CD4-positive, alpha-beta T cell treated with Interferon alpha-2 for 1 hour (primary cell): ENCODE data around the gene GATA6.
A peak's percentile ranks its signal among the peaks of the same experiment; 100 is the strongest.

ENCODE experiments used
- DNase-seq, 2 donors: peaks; one replicate each; pipeline ENCODE4 v3.0.0-alpha.2; 2020 to 2022

The GATA6 gene

DNA sequence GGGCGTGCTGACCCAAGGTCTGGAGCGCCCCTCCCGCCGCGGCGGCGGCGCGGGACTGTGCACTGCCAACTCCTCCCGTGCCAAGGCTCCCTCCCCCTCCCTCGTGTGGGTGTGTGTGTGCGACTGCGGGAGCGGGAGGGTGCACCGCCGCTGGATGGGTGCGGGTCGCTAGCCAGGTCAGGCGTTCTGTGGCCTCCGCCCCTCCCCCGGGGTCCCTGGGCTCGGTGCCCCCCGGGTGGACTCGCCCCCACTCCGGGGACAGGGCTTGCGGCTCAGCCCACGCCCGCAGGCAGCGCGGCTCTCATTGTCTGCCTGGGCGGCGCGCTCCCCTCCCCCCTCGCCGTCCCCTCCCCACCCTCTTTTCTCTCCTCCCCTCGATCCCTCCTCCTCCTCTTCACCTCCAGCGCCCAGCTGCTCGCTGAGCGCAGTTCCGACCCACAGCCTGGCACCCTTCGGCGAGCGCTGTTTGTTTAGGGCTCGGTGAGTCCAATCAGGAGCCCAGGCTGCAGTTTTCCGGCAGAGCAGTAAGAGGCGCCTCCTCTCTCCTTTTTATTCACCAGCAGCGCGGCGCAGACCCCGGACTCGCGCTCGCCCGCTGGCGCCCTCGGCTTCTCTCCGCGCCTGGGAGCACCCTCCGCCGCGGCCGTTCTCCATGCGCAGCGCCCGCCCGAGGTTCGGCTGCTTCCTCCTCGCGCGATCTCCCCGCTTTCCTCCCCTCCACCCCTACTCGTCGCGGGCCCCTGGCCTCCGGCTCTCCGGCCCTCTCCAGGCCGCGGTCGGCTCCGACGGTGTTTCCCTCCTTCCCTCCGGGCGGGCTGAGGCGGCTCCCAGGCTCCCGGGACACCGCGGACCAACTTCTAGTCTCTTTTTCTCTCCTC lies at the start of gene GATA6:
Gene GATA6 (plus strand): TSS at position 579 of the 878 bp plus-strand sequence. CDS start 1,556 bp downstream, outside the sequence.
- DNase-seq = peak; percentile 28 to 58

DNA sequence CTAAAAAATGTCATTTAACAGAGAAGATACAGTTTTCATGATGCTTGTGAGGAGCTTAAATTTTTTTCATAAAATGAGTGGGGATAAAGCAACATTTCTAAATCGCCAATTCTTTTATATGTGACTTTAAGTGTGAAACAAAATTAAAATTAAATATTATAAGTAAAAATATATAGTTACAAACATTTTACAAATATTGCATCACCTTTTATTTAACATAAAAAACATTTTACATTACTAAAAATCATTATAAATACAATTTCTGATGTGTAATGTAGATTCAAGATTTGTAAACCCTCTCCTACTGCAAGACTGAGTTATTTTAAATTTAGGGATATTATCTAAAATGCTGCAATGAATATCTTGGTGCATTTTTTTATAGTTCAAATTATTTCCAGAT lies 44.4 kb upstream of the GATA6 start:
- DNase-seq = no peak

DNA sequence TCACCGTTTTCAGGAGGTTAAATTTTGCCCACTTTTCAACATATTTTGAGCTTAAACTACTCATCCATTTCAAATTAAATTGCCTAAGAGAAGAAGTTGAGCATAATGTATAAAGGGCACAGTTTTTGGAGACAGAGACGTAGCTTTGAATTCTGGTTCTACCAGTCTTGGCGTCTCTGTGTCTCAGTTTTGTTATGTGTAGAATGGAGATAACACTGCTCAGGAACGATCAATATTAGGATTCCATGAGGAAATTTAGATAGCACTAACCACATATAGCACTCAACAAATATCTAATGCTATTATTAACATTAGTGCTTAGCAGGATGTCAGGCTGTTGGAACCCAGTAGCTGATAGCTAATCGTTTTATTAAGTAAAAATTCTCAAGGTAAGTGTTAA lies 40.4 kb upstream of the GATA6 start:
- DNase-seq = no peak

DNA sequence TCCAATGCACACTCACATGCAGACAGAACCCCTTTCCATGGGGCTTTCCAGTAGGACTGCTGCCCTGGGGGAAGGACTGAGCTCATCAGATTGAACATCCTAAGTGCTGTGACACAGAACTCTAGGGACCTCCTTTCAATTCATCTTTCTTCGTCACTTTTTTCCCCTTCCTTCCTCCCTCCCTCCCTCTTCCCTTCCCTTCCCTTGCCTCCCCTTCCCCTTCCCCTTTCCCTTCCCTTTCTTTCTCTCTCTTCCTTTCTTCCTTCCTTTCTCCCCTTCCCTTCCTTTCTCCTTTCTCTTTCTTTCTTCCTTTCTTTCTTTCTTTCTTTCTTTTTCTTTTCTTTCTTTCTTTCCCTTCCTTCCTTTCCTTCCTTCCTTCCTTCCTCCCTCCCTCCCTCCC lies 39.6 kb upstream of the GATA6 start:
- no peak for DNase-seq

DNA sequence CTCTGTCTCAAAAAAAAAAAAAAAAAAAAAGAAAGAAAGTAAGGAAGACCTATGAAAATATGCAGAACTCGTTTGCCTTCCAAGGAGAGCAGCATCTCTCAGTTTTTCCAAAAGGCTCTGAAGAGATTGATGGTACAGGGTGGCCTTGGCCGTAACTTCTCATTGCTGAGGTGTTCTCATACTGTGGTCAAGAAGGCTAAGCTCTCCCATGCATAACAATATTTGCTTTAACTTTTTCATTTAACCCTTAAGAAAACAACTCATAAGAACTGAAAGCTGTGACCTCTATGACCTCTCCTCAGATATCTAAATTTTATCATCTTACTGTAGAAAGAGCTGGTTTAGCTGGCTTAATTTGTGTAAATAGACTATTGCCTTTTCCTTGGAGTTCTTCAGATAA lies 37.1 kb upstream of the GATA6 start:
- DNase-seq = no peak

DNA sequence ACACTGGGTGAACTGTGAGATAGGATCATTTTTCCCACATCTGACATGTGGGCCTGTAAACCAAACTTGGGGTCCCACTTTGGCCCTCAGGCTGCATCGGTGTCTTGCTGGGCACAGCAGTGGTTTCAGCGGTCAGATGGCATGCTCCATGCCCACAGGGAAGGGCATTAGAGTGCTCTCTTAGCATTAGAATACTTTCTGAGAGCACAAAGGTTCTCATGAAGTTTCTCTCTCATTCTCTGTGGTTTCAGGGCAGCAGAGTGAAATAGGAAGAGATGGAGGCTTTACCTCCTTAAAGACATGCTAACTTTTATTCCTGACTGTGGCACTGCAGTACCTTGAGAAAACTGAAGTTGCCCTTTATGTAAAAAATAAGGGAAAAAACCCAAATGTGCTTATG lies 36.6 kb upstream of the GATA6 start:
- no peak for DNase-seq

DNA sequence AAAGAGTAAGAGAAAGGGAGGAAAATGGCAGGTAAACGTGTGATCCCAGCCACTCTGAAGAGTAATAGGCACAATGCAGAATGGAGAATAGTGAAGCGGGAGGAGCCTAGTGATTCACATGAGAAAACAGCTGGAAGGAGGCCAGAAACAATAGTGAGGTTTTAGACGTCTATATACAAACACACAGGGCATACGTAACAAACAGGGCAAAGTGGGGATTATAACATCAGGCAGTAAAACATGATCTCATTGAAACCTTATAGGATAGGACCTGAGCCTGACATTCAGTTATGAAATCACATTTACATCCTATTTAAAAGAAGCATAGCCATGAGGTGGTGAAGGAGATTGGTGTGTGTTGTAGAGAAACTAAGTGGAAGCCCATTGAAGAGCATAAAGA lies 33.0 kb upstream of the GATA6 start:
- DNase-seq = no peak

DNA sequence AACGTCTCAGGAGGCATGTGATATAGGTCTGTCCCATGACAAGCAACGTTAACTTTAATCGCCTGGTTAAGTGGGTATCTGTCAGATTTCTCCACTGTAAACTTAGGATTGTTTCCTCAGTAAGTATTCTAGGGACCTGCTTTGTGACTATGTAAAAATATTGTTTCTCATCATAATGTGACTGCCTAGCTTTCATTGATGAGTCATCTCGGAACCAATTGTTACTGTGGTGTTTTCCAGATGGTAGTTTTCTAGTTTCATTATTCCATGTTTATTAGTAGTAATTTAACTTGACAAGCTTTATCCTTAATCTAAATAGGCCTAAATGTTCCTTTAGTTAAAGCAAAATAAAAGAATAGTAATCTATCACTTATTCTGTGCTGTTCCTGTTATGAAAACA lies 28.2 kb upstream of the GATA6 start:
- no peak for DNase-seq

DNA sequence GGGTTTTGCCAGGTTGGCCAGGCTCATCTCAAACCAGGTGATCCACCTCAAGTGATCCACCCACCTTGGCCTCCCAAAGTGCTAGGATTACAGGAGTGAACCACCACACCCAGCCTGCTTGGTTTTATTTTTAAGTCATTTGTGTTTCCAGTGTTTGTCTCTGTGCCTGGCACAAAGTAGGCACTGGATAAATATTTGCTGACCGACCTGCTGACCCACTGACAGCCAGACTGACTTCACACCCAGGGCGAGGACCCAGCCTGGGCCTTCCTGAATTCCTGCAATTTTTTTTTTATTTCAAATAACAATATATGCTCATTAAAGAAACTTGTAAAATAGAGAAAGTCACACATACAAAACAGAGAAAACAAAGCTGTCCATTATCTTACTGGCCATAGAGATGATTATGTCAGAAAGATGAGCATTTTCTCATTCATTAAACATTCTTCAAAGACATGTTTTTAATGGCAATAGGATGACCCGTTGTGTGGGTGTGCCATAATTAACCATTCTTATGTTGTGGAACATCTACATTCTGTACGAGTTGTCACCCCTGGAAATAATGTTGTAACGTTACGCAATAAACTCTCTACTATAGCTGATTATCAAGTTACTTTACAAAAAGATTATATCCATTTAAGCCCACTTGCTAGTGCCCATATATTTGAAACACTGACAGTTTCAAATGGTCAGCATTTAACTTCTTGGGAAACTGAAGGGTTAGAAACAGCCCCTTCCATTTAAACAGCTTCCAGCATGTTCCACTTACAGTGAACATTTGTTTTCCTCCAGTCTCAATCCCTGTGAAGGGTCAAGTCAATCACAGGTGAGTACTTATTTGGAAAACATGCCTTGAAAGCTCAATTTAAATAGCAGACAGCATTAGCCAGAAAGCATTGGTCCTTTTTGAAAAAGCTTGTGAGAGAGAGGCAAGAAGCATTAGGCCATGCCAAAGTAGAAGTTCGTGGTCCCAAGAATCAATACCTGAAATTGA lies 25.7 kb upstream of the GATA6 start:
- DNase-seq = no peak

DNA sequence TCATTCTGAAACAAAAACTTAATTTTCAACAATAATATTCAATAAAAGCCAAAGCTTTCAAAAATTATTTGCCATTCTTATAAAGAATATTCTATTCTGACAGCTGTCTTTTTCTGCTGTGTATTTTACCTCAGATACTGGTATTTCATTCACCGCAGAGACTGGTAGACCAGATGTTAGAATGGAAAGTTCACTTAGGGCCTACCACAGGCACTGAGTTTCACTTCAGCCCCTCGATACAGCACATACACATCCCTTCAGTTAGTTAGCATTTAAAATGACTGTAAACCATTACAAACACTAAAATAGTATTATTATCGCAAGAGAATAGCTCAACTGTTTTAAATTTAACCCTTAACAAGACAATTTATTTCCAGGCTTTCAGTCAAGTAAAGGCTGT lies 24.2 kb upstream of the GATA6 start:
- no peak for DNase-seq

DNA sequence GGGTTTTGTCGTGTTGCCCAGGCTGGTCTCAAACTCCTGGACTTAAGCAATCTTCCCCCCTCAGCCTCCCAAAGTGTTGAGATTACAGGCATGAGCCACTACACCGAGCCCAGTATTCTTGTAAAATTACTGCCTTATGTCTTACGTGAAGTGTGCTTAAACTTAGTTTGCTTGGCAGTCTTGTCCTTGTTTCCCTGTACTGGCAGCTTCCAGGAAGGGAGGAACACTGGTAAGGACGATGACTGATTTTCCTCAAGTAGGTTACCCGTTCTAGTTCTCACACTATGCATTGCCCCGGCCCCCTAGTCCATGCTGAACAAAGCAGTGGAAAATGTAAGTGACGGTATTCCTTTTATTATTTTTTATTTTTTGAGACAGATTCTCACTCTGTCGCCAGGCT lies 19.7 kb upstream of the GATA6 start:
- DNase-seq = no peak

DNA sequence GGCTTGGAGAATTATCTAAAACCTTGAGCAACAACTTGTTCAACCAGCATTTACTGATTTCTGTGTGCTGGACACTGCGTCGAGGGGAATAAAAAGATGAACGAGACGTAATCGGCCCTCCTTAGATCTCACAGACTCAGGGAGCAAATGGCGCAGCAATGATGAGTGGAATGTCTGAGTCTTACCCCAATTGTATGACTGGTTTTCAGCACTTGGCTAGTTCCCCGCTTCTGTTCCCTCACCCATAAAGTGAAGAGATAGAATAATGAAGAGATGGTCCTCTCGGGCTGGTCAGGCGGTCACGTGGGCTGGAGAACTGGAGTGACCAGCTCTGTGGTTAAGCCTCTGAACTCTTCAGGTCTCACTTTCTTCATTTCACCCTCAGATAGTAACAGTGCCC lies 17.3 kb upstream of the GATA6 start:
- no peak for DNase-seq

DNA sequence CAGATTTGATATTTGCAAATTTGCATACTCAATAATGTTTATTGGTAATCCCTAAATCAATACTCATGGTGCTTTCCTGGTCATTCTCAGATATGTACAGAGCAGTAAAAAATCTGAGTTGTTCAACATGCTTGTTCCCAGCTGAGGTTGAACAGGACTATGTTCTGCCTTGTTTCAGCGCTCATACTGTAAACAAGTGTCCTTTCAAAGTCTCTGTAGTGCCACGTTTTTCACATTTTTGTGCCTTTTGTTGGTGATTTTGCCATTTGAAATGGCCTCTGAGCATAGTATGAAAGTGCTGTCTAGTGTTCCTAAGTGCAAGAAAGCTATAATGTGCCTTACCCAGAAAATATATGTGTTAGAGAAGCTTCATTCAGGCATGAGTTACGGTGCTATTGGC lies 16.0 kb upstream of the GATA6 start:
- no peak for DNase-seq

DNA sequence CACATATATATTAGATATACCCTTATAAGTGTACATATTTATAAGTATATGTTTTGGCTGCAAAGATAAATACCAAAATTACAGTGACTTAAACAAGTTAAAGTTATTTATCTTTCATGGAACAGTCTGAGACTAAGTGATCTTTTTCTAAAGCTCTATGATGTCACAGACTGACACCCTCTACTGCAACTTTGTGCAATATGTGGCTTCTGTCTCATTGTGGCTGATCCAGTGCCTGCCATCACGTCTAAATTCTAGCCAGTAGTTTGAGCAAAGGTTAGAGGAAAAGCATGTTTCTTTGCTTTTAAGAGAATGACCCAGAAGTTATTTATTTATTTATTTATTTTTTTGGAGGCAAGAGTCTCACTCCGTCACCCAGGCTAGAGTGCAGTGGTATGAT lies 13.8 kb upstream of the GATA6 start:
- no peak for DNase-seq

DNA sequence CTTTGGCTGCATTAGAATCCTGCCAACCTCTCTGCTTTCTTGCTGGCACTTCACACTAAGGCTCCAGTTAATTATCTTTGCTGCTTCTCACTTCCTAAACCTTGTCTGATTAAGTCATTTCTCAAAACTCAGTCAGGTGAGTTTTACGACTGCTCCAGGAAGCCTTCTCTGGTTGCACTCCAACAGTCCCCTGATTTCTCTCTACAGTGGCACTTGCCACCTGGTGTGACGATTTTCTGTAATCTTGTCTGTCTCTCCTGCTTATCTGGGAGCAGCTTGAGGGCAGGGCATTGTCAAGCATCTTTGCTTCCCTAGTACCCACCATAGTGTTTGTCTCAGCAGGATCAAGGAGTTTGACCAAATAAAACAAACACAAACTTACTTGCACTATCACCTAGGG lies 10.4 kb upstream of the GATA6 start:
- DNase-seq = no peak

DNA sequence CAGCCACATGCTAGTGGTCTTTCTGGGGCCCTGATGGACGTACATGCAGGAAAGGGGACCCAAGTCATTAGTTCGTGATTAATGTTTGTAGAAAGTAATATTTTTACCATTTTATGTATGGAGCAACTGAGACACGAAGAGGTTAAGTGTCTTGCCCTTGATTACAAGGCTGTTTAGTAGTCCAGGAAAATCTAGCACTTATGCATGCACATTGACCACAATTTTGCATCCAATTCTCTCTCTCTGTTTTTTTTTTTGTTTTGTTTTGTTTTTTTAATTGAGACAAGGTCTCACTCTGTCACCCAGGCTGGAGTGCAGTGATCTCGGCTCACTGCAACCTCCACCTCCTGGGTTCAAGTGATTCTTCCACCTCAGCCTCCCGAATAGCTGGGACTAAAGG lies 8.3 kb upstream of the GATA6 start:
- DNase-seq = no peak

DNA sequence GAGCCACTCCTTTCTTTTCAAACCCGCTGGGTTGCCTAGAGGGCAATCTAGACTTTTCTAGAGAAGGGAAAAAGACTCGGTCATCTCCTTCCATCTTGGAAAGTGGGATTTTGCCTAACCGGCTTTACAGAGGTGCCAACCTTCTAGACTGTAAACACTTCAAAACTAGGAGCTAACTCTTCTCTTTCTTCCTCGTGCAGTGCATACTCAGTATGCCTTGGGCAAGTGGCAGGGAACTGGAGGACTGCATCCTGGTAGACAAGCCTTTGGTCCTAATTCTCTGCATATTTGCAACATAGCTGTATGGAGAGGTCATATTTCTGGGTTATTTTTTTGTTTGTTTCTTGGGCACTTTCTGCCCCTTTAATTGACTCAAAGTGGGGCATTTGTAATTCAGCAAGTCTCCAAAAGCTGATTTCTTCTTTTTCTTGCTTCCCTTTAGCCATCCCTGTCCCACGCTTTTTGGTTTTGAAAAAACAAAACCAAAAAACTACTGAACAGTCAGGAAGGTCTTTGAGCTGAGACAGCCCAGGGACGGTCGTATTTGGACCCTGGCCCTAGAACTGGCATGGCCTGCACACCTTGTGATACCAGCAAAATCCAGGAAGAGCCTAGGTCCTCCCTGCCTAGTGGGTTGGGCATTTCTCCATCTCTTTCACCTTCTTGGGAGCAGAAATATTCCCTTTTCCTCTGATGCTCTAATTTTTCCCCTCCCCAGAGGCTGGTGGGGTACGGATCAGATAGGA lies 5.8 kb upstream of the GATA6 start:
- DNase-seq = no peak

DNA sequence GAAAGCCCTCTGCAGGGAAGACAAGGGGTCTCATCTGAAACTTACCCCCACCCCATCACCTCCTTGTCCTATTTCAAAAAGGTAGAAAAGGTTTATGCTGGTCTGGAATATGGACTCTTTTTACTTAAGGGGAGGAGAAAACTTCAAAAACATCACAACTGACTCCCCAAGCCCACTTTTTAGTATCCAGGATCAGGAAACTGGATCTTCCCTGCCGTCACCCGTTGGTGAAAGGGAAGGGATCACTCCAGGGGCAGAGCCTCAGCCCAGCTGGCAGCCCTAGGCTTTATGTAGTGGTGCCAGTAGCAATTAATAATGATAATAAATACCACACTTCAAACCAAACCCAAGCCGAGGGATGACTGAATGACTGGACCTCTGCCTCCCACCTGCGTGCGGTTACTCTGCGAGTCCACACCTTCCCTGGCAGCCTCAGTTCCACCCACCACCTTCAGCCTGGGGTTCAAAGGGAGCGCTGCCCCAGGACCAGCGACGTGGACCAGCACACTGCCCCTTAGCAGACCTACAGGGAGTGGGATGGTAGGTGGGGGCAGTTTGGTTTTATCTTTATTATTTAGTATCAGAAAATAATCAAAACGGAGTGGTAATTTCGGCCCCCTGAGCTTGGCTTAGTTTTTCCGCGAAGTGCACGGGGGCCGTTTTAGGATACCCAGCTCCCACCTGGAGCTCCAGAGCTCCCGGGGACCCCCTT lies 4.9 kb upstream of the GATA6 start:
- no peak for DNase-seq

DNA sequence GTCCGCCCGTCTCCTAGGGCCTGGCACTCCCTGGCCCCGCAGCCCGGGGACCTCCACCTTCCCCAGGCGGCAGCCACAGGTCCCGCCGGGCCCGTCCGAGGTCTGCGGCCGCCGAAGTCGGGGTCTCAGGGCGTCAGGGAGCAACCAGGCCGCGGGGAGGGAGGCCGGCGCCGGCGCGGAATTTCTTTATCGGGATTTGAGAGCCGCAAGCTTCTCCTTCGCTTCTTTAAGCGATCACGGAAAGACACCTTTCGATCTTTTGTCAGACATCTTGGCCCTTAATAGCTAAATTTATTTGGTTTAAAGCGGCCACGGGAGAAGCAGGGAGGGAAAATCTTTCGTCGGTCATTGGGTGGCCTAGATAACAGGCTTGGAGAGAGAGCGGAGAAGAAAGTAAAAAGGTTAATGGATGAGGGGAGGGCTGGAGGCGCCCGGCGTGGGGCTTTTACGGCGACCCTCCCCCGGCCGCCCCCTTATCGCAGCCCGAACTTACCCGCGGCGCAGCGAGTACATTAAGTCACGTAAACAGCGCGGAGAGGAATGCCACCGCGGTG lies 4.3 kb upstream of the GATA6 start:
- DNase-seq = no peak

DNA sequence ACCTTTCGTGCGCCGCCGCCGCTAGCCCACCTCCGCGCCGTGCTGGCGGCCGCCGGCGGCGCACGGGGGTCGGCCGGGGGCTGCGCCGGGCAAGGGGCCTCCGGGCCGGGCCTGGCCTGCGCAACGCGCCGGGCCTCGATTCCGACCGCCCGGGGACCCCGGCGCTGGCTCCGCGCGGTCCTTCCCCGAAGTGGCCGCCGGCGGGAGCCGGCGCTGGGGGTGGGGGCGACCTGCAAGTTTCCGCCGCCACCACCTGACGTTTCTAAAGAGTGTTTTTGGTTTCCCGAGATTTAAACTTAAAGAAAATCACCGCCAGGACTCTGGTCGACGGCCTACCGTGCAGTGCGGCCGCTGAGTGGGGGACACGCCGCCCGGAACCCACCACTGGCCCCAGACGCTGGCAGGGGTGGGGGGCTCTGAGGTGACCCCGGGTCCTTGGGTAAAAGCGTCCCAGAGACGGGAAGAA lies 3.8 kb upstream of the GATA6 start:
- DNase-seq = no peak

DNA sequence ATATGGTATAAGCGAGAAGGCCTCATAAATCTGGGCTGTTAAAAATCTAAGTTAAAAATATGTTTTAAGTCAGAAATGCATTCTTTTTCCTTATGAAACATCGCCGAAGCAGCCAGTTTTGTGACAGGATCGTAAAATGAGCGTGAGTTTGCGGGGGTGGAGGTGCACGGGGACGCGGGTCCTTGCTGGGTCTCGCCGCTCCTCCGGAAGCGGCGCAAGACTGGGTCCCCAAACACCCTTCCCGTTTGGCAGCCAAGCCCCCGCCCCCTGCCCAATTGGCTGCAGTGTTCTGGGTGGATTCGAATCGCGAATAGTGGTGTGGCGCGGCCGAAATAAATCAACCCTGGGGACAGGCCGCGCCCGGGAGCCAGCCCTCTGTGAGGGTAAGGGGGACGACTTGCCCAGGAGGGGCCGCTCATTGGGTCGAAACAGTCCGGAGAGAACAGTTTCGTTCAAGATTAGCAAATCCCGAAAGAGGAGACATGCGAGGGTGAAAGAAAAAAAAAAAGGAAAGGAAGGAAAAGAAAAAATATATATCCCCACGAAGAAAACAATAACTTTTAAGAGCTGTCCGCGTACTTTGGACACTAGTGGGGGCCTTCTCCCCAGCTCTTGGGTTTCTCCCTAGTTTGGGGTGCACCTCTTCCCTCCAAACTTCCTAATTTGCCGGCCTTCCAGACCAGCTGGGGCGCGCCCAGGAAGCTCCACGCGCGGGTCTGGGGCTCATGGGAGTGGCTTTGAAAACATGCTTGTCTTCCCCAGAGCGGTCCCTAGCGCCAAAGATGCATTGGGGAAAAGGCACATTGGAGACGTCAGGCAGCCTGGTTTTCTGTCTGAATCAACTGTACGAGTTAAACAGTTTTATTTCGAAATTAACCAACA lies 3.1 kb upstream of the GATA6 start:
- no peak for DNase-seq
